IMR-90 (cell line): ENCODE data around the gene CCT7. TPM values are rescaled to one million over a fixed set of nuclear protein-coding genes. Genes with fewer than 3 reads are reported as not detected.

ENCODE experiments used
- ATAC-seq: fragments of 200-7000 bp; cut with Tn5 transposase; 2 replicates; pipeline ENCODE4 v1.9.1; 2020; ENCODE audit warnings: low read depth, mild to moderate bottlenecking, moderate library complexity
- BruUV-seq: library from RNA; stranded (reverse); fragments of 400-500 nt; replicated peaks from 2 replicates; lab custom pipeline; 2021; lab: Mats Ljungman, UMichigan
- CTCF ChIA-PET: fragments of 300-600 bp; formaldehyde crosslinking; extraction: SDS; loops from one replicate; lab custom pipeline; 2021; ENCODE audit warnings: antibody characterized with exemption; lab: Yijun Ruan, JAX
- POLR2A ChIA-PET: fragments of 300-600 bp; sonication (Branson Sonifier 250); formaldehyde crosslinking; loops from one replicate; lab custom pipeline; 2022; ENCODE audit warnings: antibody characterized with exemption; ENCODE audit not compliant: unreplicated experiment; lab: Charles Lee
- DNase-seq: peaks from one replicate; pipeline ENCODE4 v3.0.0; 2013
- H2AFZ ChIP-seq: replicated peaks from 2 replicates; pipeline ENCODE3; 2013; ENCODE audit warnings: low read length, mild to moderate bottlenecking; ENCODE audit not compliant: poor library complexity
- H2AK5ac ChIP-seq: 2 replicates; pipeline ENCODE4 v1.6.1; 2013; ENCODE audit warnings: low read depth, low read length, inconsistent platforms
- H2AK9ac ChIP-seq: replicated peaks from 2 replicates; pipeline ENCODE3; 2013; ENCODE audit warnings: mild to moderate bottlenecking, low read depth, low read length, moderate library complexity; ENCODE audit not compliant: poor library complexity
- H2BK120ac ChIP-seq: 2 replicates; pipeline ENCODE4 v1.6.1; 2013; ENCODE audit warnings: low read depth, low read length, inconsistent platforms
- H2BK15ac ChIP-seq: 3 replicates; pipeline ENCODE4 v1.6.1; 2013; ENCODE audit warnings: low read depth, low read length, inconsistent platforms
- H2BK20ac ChIP-seq: 2 replicates; pipeline ENCODE4 v1.6.1; 2013; ENCODE audit warnings: low read depth, mild to moderate bottlenecking, inconsistent platforms, low read length, moderate library complexity
- H2BK5ac ChIP-seq: 2 replicates; pipeline ENCODE4 v1.6.1; 2013; ENCODE audit warnings: mild to moderate bottlenecking, low read depth, low read length, inconsistent platforms; ENCODE audit not compliant: poor library complexity, severe bottlenecking
- H3K14ac ChIP-seq: replicated peaks from 2 replicates; pipeline ENCODE4 v1.6.1; 2013; ENCODE audit warnings: low read depth, low read length, inconsistent platforms
- H3K18ac ChIP-seq: 2 replicates; pipeline ENCODE4 v1.6.1; 2013; ENCODE audit warnings: low read depth, low read length, control low read depth
- H3K23ac ChIP-seq: 2 replicates; pipeline ENCODE4 v1.6.1; 2013; ENCODE audit warnings: low read depth, low read length, inconsistent platforms
- H3K27ac ChIP-seq: 2 replicates; pipeline ENCODE4 v1.5.1; 2013; ENCODE audit warnings: mild to moderate bottlenecking, control low read depth, low read length; ENCODE audit not compliant: insufficient read depth
- H3K27me3 ChIP-seq: 2 replicates; pipeline ENCODE4 v1.6.1; 2013; ENCODE audit warnings: low read length; ENCODE audit not compliant: control insufficient read depth, insufficient read depth
- H3K36me3 ChIP-seq: 2 replicates; pipeline ENCODE4 v1.6.1; 2013; ENCODE audit warnings: low read length, mixed read lengths; ENCODE audit not compliant: control insufficient read depth, insufficient read depth
- H3K4ac ChIP-seq: 2 replicates; pipeline ENCODE4 v1.6.1; 2013; ENCODE audit warnings: low read depth, low read length, inconsistent platforms
- H3K4me1 ChIP-seq: 2 replicates; pipeline ENCODE4 v1.6.1; 2013; ENCODE audit warnings: low read length, mixed read lengths; ENCODE audit not compliant: control insufficient read depth, insufficient read depth
- H3K4me2 ChIP-seq: 2 replicates; pipeline ENCODE4 v1.6.1; 2013; ENCODE audit warnings: low read depth, mild to moderate bottlenecking, control low read depth, low read length, moderate library complexity
- H3K4me3 ChIP-seq: 2 replicates; pipeline ENCODE4 v1.5.1; 2013; ENCODE audit warnings: low read depth, mild to moderate bottlenecking, control low read depth, low read length, moderate library complexity; ENCODE audit not compliant: insufficient read depth
- H3K56ac ChIP-seq: 2 replicates; pipeline ENCODE4 v1.6.1; 2013; ENCODE audit warnings: low read length, inconsistent platforms; ENCODE audit not compliant: insufficient read depth; ENCODE audit errors: extremely low read depth
- H3K79me1 ChIP-seq, 2 experiments: 2 replicates each; pipeline ENCODE4 v1.6.1; 2013; ENCODE audit warnings: low read length in 2 of 2, inconsistent platforms in 1 of 2, low read depth in 1 of 2
- H3K9ac ChIP-seq: 2 replicates; pipeline ENCODE4 v1.6.1; 2013; ENCODE audit warnings: low read depth, low read length, control low read depth
- H3K9me1 ChIP-seq: 2 replicates; pipeline ENCODE4 v1.6.1; 2013; ENCODE audit warnings: low read length, inconsistent platforms; ENCODE audit not compliant: insufficient read depth
- H3K9me3 ChIP-seq: 2 replicates; pipeline ENCODE4 v1.6.1; 2013; ENCODE audit warnings: low read length; ENCODE audit not compliant: control insufficient read depth, insufficient read depth
- H4K20me1 ChIP-seq: 2 replicates; pipeline ENCODE4 v1.6.1; 2013; ENCODE audit warnings: low read length, inconsistent platforms; ENCODE audit not compliant: insufficient read depth
- H4K5ac ChIP-seq: 2 replicates; pipeline ENCODE4 v1.6.1; 2013; ENCODE audit warnings: mild to moderate bottlenecking, low read depth, low read length, control low read depth
- H4K8ac ChIP-seq, 2 experiments: 2 replicates each; pipeline ENCODE4 v1.6.1; 2013; ENCODE audit warnings: low read depth in 2 of 2, low read length in 2 of 2, control low read depth in 1 of 2, inconsistent platforms in 1 of 2
- H4K91ac ChIP-seq: 2 replicates; pipeline ENCODE4 v1.6.1; 2013; ENCODE audit warnings: low read depth, low read length, inconsistent platforms; ENCODE audit not compliant: insufficient read depth
- BHLHE40 ChIP-seq: fragments of 150-350 bp; IDR thresholded peaks from 2 replicates; pipeline ENCODE4 v1.6.1; 2016; ENCODE audit warnings: mild to moderate bottlenecking, low read depth, low read length
- CHD1 ChIP-seq: IDR thresholded peaks from 2 replicates; pipeline ENCODE4 v1.6.1; 2012; ENCODE audit warnings: low read depth, low read length, improper control_type of control experiment
- POLR2A ChIP-seq: IDR thresholded peaks from 2 replicates; pipeline ENCODE4 v1.6.1; 2012; ENCODE audit warnings: mild to moderate bottlenecking, low read depth, low read length
- SMC3 ChIP-seq: fragments of 150-350 bp; IDR thresholded peaks from 2 replicates; pipeline ENCODE4 v1.6.1; 2016; ENCODE audit warnings: low read depth, mild to moderate bottlenecking, antibody characterized with exemption, low read length, moderate library complexity
- WGBS, 2 experiments: methylation state at CpG; one replicate each; pipeline versions ENCODE4 v1.1.5 to v1.1.7; 2013; ENCODE audit warnings: missing lambda C conversion rate in 2 of 2; ENCODE audit not compliant: insufficient read length in 1 of 2; ENCODE audit errors: extremely low coverage in 2 of 2; 5-methylcytosine and 5-hydroxymethylcytosine counted together
- dilution Hi-C: fragments of 300-500 bp; cut with HindIII; formaldehyde crosslinking; loops from one replicate; pipeline ENCODE4 v1.14.3; 2018; ENCODE audit warnings: low sequenced_read_pairs; ENCODE audit not compliant: unreplicated experiment
- in situ Hi-C: fragments of 300-500 bp; cut with MboI; formaldehyde crosslinking; loops from 3 replicates; pipeline ENCODE4 v1.14.3; 2019; ENCODE audit warnings: low sequenced_read_pairs, inconsistent platforms, mixed read lengths
- intact Hi-C: fragments of 100-400 bp; cut with micrococcal nuclease; formaldehyde crosslinking; loops from 2 replicates; pipeline ENCODE4 v1.10.0; 2022
- polyA plus RNA-seq, 3 experiments: library from polyadenylated mRNA; depleted of rRNA; stranded (reverse); fragments of >200 nt; gene quantifications; 2 replicates each; pipeline ENCODE4 v1.2.3, GENCODE V29; 2012; ENCODE audit warnings: low replicate concordance in 1 of 3
- total RNA-seq: library from RNA; depleted of rRNA; stranded (reverse); fragments of >200 nt; gene quantifications from 2 replicates; pipeline ENCODE4 v1.2.3, GENCODE V29; 2012
- TF ChIP-seq, protein P1 (sequence below): fragments of 150-350 bp; IDR thresholded peaks from 2 replicates; pipeline ENCODE4 v1.6.1; 2016; ENCODE audit warnings: low read depth, mild to moderate bottlenecking, low read length, moderate library complexity, borderline replicate concordance

CCT7 gene
- total and polyA plus RNA-seq, 2 of the 4 experiments (the other 2 are of a cell fraction): 321 to 575 TPM

DNA sequence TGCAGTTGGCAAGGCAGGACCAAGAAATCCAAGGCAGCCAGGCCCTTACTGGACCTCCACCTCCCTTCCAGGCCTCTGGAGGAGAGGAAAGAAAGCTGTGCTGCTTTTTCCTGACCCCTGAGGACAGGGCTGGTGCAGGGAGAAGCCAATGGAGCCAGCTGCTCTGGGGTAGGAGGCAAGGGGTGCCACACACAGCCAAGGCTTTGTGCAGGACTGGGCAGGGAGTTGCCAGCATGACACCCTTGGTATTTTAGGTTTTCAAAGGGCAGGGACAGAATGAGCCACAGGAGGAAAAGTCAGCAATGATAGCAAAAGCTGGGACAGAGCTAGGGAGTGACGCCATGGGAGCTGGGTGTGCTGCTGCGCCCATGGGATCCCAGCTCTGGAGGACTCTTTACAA is 22.9 kb downstream of the CCT7 start:
- ChIA-PET POLR2A (no interaction called here), CTCF (no interaction called here)
- Histone ChIP-seq H2BK20ac (no peak overlapping the region), H3K9me1 (peaks cover 7% of the 10 kb centered on the region; the same call in 1 of the 2 replicates), H2BK120ac (no peak overlapping the region), H2BK5ac (no peak overlapping the region), H2AK5ac (no peak overlapping the region), H3K23ac (no peak overlapping the region), H3K14ac (no peak overlapping the region), H3K27me3 (no peaks in the 10 kb centered on the region), H4K91ac (no peak overlapping the region), H4K20me1 (peaks cover 8% of the 10 kb centered on the region), H3K4me3 (no peak overlapping the region), H3K4me1 (no peaks in the 10 kb centered on the region), H2AK9ac (no peak overlapping the region), H2BK15ac (no peak overlapping the region), H3K27ac (no peak overlapping the region), H3K36me3 (peaks cover 30% of the 10 kb centered on the region), H2AFZ (no peak overlapping the region), H4K8ac (no peak overlapping the region), H3K56ac (no peak overlapping the region), H3K18ac (no peak overlapping the region), H3K4ac (no peak overlapping the region), H3K4me2 (no peak overlapping the region), H3K9me3 (no peaks in the 10 kb centered on the region), H4K5ac (no peak overlapping the region), H3K9ac (no peak overlapping the region), H3K79me1 (no peaks in the 10 kb centered on the region; a peak in 1 of 4 replicates)
- intact Hi-C loops (no loop called here), in situ Hi-C loops (no loop called here), dilution Hi-C loops (no loop called here)
- no peak for DNase-seq
- TF ChIP-seq, protein P1, sequence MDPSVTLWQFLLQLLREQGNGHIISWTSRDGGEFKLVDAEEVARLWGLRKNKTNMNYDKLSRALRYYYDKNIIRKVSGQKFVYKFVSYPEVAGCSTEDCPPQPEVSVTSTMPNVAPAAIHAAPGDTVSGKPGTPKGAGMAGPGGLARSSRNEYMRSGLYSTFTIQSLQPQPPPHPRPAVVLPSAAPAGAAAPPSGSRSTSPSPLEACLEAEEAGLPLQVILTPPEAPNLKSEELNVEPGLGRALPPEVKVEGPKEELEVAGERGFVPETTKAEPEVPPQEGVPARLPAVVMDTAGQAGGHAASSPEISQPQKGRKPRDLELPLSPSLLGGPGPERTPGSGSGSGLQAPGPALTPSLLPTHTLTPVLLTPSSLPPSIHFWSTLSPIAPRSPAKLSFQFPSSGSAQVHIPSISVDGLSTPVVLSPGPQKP: no peak
- TF ChIP-seq BHLHE40: no peak
- TF ChIP-seq POLR2A: no peak
- no peak for TF ChIP-seq SMC3
- no peak for TF ChIP-seq CHD1
- BruUV-seq: no TSS peak
- no peak for ATAC-seq
- no CpG with 5 or more reads among the region's 2 CpGs for WGBS, 2 experiments
